K562 (cell line): Measurements from ENCODE around the gene MTRF1L. TPM values are rescaled to one million over a fixed set of nuclear protein-coding genes. Genes with fewer than 3 reads are reported as not detected.
A peak's percentile ranks its signal among the peaks of the same experiment; 100 is the strongest.

ENCODE experiments used
- ARNT ChIP-seq, 2 experiments: fragments of 450-650 bp; IDR thresholded peaks; 2 replicates each; pipeline ENCODE4 v1.6.1; 2016; ENCODE audit warnings: mild to moderate bottlenecking in 1 of 2
- BCOR ChIP-seq: fragments of 450-650 bp; IDR thresholded peaks from 2 replicates; pipeline ENCODE4 v1.6.1; 2016
- CHD2 ChIP-seq: IDR thresholded peaks from 2 replicates; pipeline ENCODE4 v1.6.1; 2011; ENCODE audit warnings: low read depth, low read length
- E2F8 ChIP-seq: fragments of 450-650 bp; IDR thresholded peaks from 2 replicates; pipeline ENCODE4 v1.7.1; 2018; ENCODE audit warnings: mild to moderate bottlenecking, low read depth; ENCODE audit not compliant: partially characterized antibody
- FOXK2 ChIP-seq, 2 experiments: fragments of 450-650 bp; IDR thresholded peaks in 1 of 2; conservative IDR thresholded peaks in 1 of 2; 2 replicates each; pipeline ENCODE4 v1.6.1; 2016; ENCODE audit warnings: low read depth in 2 of 2, mild to moderate bottlenecking in 1 of 2
- GABPA ChIP-seq: fragments of 200-800 bp; sonication (Bioruptor generic); conservative IDR thresholded peaks from 2 replicates; pipeline ENCODE4 v1.6.1; 2016; ENCODE audit warnings: low read depth, missing genetic modification characterization, missing compliant biosample characterization
- HDAC1 ChIP-seq, 2 experiments: fragments of 450-650 bp; IDR thresholded peaks; 2 replicates each; pipeline ENCODE4 v1.6.1; 2016 to 2017; ENCODE audit warnings: inconsistent platforms in 1 of 2, mild to moderate bottlenecking in 1 of 2, moderate library complexity in 1 of 2
- JUND ChIP-seq, 2 experiments: IDR thresholded peaks; 2 replicates in 1 of 2; 3 replicates in 1 of 2; pipeline ENCODE4 v1.6.1; 2011; ENCODE audit warnings: borderline replicate concordance in 2 of 2, low read depth in 2 of 2, low read length in 2 of 2, improper control_type of control experiment in 1 of 2, missing biosample characterization in 1 of 2, missing genetic modification characterization in 1 of 2, missing genetic modification reagents in 1 of 2
- KDM5B ChIP-seq: fragments of 200-600 bp; sonication (generic); IDR thresholded peaks from 2 replicates; pipeline ENCODE4 v1.6.1; 2012; ENCODE audit warnings: low read depth, mild to moderate bottlenecking, moderate library complexity, low read length, control low read depth, inconsistent platforms; ENCODE audit not compliant: insufficient replicate concordance
- MAX ChIP-seq: sonication (generic); formaldehyde crosslinking; IDR thresholded peaks from 2 replicates; pipeline ENCODE4 v1.9.0; 2022; ENCODE audit warnings: mild to moderate bottlenecking, missing genetic modification reagents
- MYNN ChIP-seq, 2 experiments: sonication (generic); formaldehyde crosslinking in 1 of 2; IDR thresholded peaks; 2 replicates each; pipeline versions ENCODE4 v1.5.0 to v1.6.1; 2016 to 2020; ENCODE audit warnings: antibody characterized with exemption in 1 of 2, missing genetic modification reagents in 1 of 2
- NR2C1 ChIP-seq, 2 experiments: fragments of 450-650 bp; IDR thresholded peaks; 2 replicates each; pipeline ENCODE4 v1.6.1; 2017; ENCODE audit warnings: mild to moderate bottlenecking in 2 of 2, antibody characterized with exemption in 1 of 2, inconsistent platforms in 1 of 2, missing compliant biosample characterization in 1 of 2, missing genetic modification characterization in 1 of 2
- PHF8 ChIP-seq: fragments of 200-600 bp; sonication (generic); IDR thresholded peaks from 2 replicates; pipeline ENCODE4 v1.6.1; 2012; ENCODE audit warnings: mixed run types, mild to moderate bottlenecking, inconsistent platforms, low read length, moderate library complexity, borderline replicate concordance
- SAFB2 ChIP-seq: fragments of 200-400 bp; formaldehyde crosslinking; IDR thresholded peaks from 2 replicates; pipeline ENCODE4 v1.6.1; 2018; ENCODE audit warnings: borderline replicate concordance, low read length, low read depth, moderate library complexity; ENCODE audit not compliant: severe bottlenecking
- SUPT5H ChIP-seq: fragments of 450-650 bp; IDR thresholded peaks from 2 replicates; pipeline ENCODE4 v1.6.1; 2016
- TAF7 ChIP-seq: fragments of 450-650 bp; IDR thresholded peaks from 2 replicates; pipeline ENCODE4 v1.6.1; 2016; ENCODE audit warnings: missing genetic modification characterization, missing compliant biosample characterization
- TFAP4 ChIP-seq: sonication (generic); formaldehyde crosslinking; IDR thresholded peaks from 2 replicates; pipeline ENCODE4 v1.8.0; 2022; ENCODE audit warnings: missing genetic modification reagents, mild to moderate bottlenecking, moderate library complexity, borderline replicate concordance
- ZKSCAN1 ChIP-seq: fragments of 150-350 bp; IDR thresholded peaks from 2 replicates; pipeline ENCODE4 v1.6.1; 2016; ENCODE audit warnings: low read depth, low read length
- ZNF444 ChIP-seq: fragments of 250-450 bp; sonication (Bioruptor Pico); IDR thresholded peaks from 2 replicates; pipeline ENCODE4 v1.4.0; 2020; ENCODE audit warnings: mild to moderate bottlenecking, moderate library complexity
- ZNF561 ChIP-seq: fragments of 450-650 bp; formaldehyde crosslinking; conservative IDR thresholded peaks from 2 replicates; pipeline ENCODE4 v1.4.0; 2020; ENCODE audit warnings: mild to moderate bottlenecking, moderate library complexity
- polyA plus RNA-seq, 8 experiments: library from polyadenylated mRNA; depleted of rRNA in 4 of 8; stranded (reverse) in 5 of 8; unstranded in 3 of 8; fragments of >200 nt; fragmentation: Nextera tagmentation in 2 of 8; fragmentation: Illumina TruSeq in 1 of 8; extraction: Ambion mirVana in 2 of 8; extraction: Trizol in 1 of 8; gene quantifications; 2 replicates each; pipeline versions ENCODE4 v1.2.1 to v1.2.3, GENCODE V29; 2011 to 2014; ENCODE audit warnings: inconsistent platforms in 1 of 8, missing spikeins in 1 of 8
- total RNA-seq, 7 experiments: library from RNA; depleted of rRNA in 6 of 7; stranded (reverse); fragments of >200 nt in 6 of 7; fragmentation: Illumina TruSeq in 2 of 7; extraction: Trizol in 2 of 7; gene quantifications; 2 replicates each; pipeline versions ENCODE4 v1.2.1 to v1.2.3, GENCODE V29; 2011 to 2021; ENCODE audit warnings: low replicate concordance in 1 of 7

The MTRF1L gene
- total and polyA plus RNA-seq, 9 of the 15 experiments (the other 6 are each of a cell fraction or from before 2014, with no cell fraction given), result 10.7 to 34.0 (median 30.2) TPM

GRCh38 chr6:152982904-152983636 lies 19.4 kb downstream of the MTRF1L start, which contains the start of gene FBXO5 (continued):
- TF ChIP-seq MAX (CRISPR knock-in tag) (peak; percentile 94), TFAP4 (CRISPR knock-in tag) (peak; percentile 99), KDM5B (peak; percentile 57), SUPT5H (peak; percentile 83), ZKSCAN1 (no peak), NR2C1 (IDR thresholded peaks at IDR 0.05) (no peak), NR2C1 (tag; IDR thresholded peaks at IDR 0.05) (peak; percentile 24; the same call in 1 of the 2 replicates), SAFB2 (no peak), HDAC1 (IDR thresholded peaks at IDR 0.05) (peak; percentile 88 to 100), TAF7 (tag) (peak; percentile 54), PHF8 (peak; percentile 75; the same call in 1 of the 2 replicates), ZNF444 (CRISPR knock-in tag) (0 out of 2 replicates have a peak, but pooled peaks have one; percentile 17), FOXK2 (conservative IDR thresholded peaks at IDR 0.05 in 1 of 2, IDR thresholded peaks at IDR 0.05 in 1 of 2; ENCODE audit: low read depth in 2 of 2) (no peak), ZNF561 (no peak), MYNN (IDR thresholded peaks at IDR 0.05) (peak; percentile 48; the same call in 1 of the 2 replicates), MYNN (CRISPR knock-in tag; IDR thresholded peaks at IDR 0.05) (no peak), CHD2 (peak; percentile 89), GABPA (peak; percentile 82), JUND (IDR thresholded peaks at IDR 0.05; ENCODE audit: borderline replicate concordance, low read depth, low read length) (peak; percentile 29; the same call in 1 of the 2 replicates), JUND (tag; IDR thresholded peaks at IDR 0.05; ENCODE audit: borderline replicate concordance, low read depth, low read length) (no peak), ARNT (IDR thresholded peaks at IDR 0.05) (no peak), E2F8 (no peak), BCOR (no peak)
